ENCODE data around the gene ERG. TPM values are rescaled to one million over a fixed set of nuclear protein-coding genes. Genes with fewer than 3 reads are reported as not detected.

Gene ERG
- total and polyA plus RNA-seq, 9 of the 15 experiments (the other 6 are each of a cell fraction or from before 2014, with no cell fraction given) = 0.06 TPM; not detected in 8

- FAIRE-seq = no peak
- Histone ChIP-seq H3K9me3 (replicated peaks; ENCODE audit: control insufficient read depth, insufficient read depth, low read depth, low read length) (no peaks in the 10 kb centered on the region), H3K9ac (ENCODE audit: insufficient read depth in 1 of 2, low read depth in 2 of 2, low read length in 2 of 2) (no peak overlapping the region), H4K20me1 (replicated peaks; ENCODE audit: control insufficient read depth, insufficient read depth, low read length) (0 out of 2 replicates have a peak, but pooled peaks cover 6% of the 10 kb centered on the region), H3K36me3 (ENCODE audit: control insufficient read depth, insufficient read depth, low read length) (no peaks in the 10 kb centered on the region), H3K9me1 (ENCODE audit: control insufficient read depth, insufficient read depth, low read length) (no peaks in the 10 kb centered on the region), H3K4me1 (replicated peaks in 1 of 2; ENCODE audit: control insufficient read depth in 2 of 2, insufficient read depth in 2 of 2, low read length in 2 of 2) (no peaks in the 10 kb centered on the region), H3K4me3 (no peak overlapping the region), H3K79me2 (ENCODE audit: control insufficient read depth, insufficient read depth, low read length) (no peaks in the 10 kb centered on the region), H2AFZ (ENCODE audit: low read depth, low read length) (no peak overlapping the region), H3K27me3 (ENCODE audit: control insufficient read depth in 2 of 2, insufficient read depth in 2 of 2, low read length in 2 of 2) (peaks cover 14 to 20% of the 10 kb centered on the region in 2 experiments), H3K27ac (ENCODE audit: extremely low read depth, low read depth, low read length) (no peak overlapping the region), H3K4me2 (ENCODE audit: insufficient read depth, low read length) (no peak overlapping the region)
- no peak for ATAC-seq
- 0% methylated on average over 4 of the region's 4 CpGs for WGBS (ENCODE audit: insufficient coverage, low coverage, missing lambda C conversion rate)
- ChIA-PET POLR2A (no interaction called here), CTCF (ENCODE audit: low intra/inter-chr PET ratio) (no interaction called here)
- TF ChIP-seq EP400 (IDR thresholded peaks at IDR 0.05) (no peak), ZNF24 (IDR thresholded peaks at IDR 0.05) (peak; percentile 80)
- no peak for DNase-seq (ENCODE audit: extremely low read depth in 1 of 4, low spot score in 3 of 4)
- in situ Hi-C loops (cut with MboI) (no loop called here), intact Hi-C loops (cut with micrococcal nuclease) (loop anchor here (10.0 kb wide), 1 partner anchor 207 kb away; no protein-coding TSS in a partner anchor)
- no TSS peak for BruUV-seq (replicated peaks)
Measured at GRCh38 chr21:38507374-38507942, 9.2 kb upstream of the ERG start.

- no peaks in the 10 kb centered on the region for H3K9me1 ChIP-seq (ENCODE audit: control insufficient read depth, insufficient read depth, low read length)
- ChIA-PET POLR2A (no interaction called here), CTCF (ENCODE audit: low intra/inter-chr PET ratio) (no interaction called here)
- WGBS (ENCODE audit: insufficient coverage, low coverage, missing lambda C conversion rate) = 6% methylated on average over 24 of the region's 24 CpGs
- no peak overlapping the region for H3K4me2 ChIP-seq (ENCODE audit: insufficient read depth, low read length)
- intact Hi-C loops (cut with micrococcal nuclease) (loop anchor here (10.0 kb wide), 1 partner anchor 208 kb away; no protein-coding TSS in a partner anchor), in situ Hi-C loops (cut with MboI) (no loop called here)
- H3K79me2 ChIP-seq (ENCODE audit: control insufficient read depth, insufficient read depth, low read length) = no peaks in the 10 kb centered on the region
- no peak overlapping the region for H2AFZ ChIP-seq (ENCODE audit: low read depth, low read length)
- H3K9me3 ChIP-seq (replicated peaks; ENCODE audit: control insufficient read depth, insufficient read depth, low read depth, low read length) = no peaks in the 10 kb centered on the region
- no peak overlapping the region for H3K4me3 ChIP-seq
- FAIRE-seq = no peak
- ATAC-seq = no peak
- no peaks in the 10 kb centered on the region for H3K36me3 ChIP-seq (ENCODE audit: control insufficient read depth, insufficient read depth, low read length)
- H3K4me1 ChIP-seq (replicated peaks in 1 of 2; ENCODE audit: control insufficient read depth in 2 of 2, insufficient read depth in 2 of 2, low read length in 2 of 2) = no peaks in the 10 kb centered on the region
- H3K27me3 ChIP-seq (ENCODE audit: control insufficient read depth in 2 of 2, insufficient read depth in 2 of 2, low read length in 2 of 2) = peaks cover 14 to 20% of the 10 kb centered on the region in 2 experiments
- BruUV-seq (replicated peaks) = no TSS peak
- 0 out of 2 replicates have a peak, but pooled peaks cover 6% of the 10 kb centered on the region for H4K20me1 ChIP-seq (replicated peaks; ENCODE audit: control insufficient read depth, insufficient read depth, low read length)
- no peak overlapping the region for H3K27ac ChIP-seq (ENCODE audit: extremely low read depth, low read depth, low read length)
- no peak overlapping the region for H3K9ac ChIP-seq (ENCODE audit: insufficient read depth in 1 of 2, low read depth in 2 of 2, low read length in 2 of 2)
- no peak for DNase-seq (ENCODE audit: extremely low read depth in 1 of 4, low spot score in 3 of 4)
- TF ChIP-seq ZNF408 (CRISPR knock-in tag; IDR thresholded peaks at IDR 0.05; ENCODE audit: low read depth) = no peak
- TF ChIP-seq ZNF174 (CRISPR knock-in tag; IDR thresholded peaks at IDR 0.05) = no peak
- TF ChIP-seq GTF2E2 (tag; IDR thresholded peaks at IDR 0.05) = no peak
- TF ChIP-seq POLR3A (IDR thresholded peaks at IDR 0.05; ENCODE audit: borderline replicate concordance, extremely low read depth, insufficient read depth, insufficient read length) = no peak
- no peak for TF ChIP-seq TAF1 (IDR thresholded peaks at IDR 0.05; ENCODE audit: control insufficient read depth, extremely low read depth, insufficient read depth, low read length, severe bottlenecking)
- TF ChIP-seq HOMEZ (CRISPR knock-in tag; IDR thresholded peaks at IDR 0.05) = no peak
- no peak for TF ChIP-seq KAT2B (IDR thresholded peaks at IDR 0.05; ENCODE audit: low read depth, low read length)
- no peak for TF ChIP-seq NFATC3 (IDR thresholded peaks at IDR 0.05)
- TF ChIP-seq SP1 (CRISPR knock-in tag; IDR thresholded peaks at IDR 0.05) = no peak
Measured at GRCh38 chr21:38506661-38507281, 8.5 kb upstream of the ERG start.
